Measurements from ENCODE around the gene NEUROD4.

DNA sequence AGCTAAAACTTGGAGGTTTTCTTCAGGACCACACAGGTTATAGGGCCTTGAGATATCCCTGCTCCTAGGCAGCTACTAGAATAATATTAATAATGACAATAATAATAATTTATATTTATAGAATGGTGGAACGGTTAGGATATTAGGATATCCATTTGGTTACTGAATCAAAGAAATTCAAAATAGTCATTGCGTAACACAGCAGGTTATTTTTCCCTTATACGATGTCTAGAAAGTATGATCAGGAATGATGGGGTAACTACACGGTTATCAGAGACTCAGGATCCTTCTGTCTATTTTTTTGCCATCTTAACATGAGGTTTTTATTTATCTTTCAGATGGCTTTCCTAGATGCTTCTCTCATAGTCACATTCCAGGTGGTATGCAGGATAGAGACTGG is 39.0 kb downstream of the NEUROD4 start:
- no peak for TF ChIP-seq POLR2AphosphoS5 (IDR thresholded peaks at IDR 0.05; ENCODE audit: low read depth, low read length)
- TF ChIP-seq SIN3A (IDR thresholded peaks at IDR 0.05; ENCODE audit: borderline replicate concordance, insufficient read depth, low read length): no peak

Data from PFSK-1 (cell line).